ENCODE measurements around the gene SCYL3. TPM values are rescaled to one million over a fixed set of nuclear protein-coding genes. Genes with fewer than 3 reads are reported as not detected.
A peak's percentile ranks its signal among the peaks of the same experiment; 100 is the strongest.

Gene SCYL3
- total and polyA plus RNA-seq, 2 experiments from 2014 or later, result 2.2 to 6.8 TPM

DNA sequence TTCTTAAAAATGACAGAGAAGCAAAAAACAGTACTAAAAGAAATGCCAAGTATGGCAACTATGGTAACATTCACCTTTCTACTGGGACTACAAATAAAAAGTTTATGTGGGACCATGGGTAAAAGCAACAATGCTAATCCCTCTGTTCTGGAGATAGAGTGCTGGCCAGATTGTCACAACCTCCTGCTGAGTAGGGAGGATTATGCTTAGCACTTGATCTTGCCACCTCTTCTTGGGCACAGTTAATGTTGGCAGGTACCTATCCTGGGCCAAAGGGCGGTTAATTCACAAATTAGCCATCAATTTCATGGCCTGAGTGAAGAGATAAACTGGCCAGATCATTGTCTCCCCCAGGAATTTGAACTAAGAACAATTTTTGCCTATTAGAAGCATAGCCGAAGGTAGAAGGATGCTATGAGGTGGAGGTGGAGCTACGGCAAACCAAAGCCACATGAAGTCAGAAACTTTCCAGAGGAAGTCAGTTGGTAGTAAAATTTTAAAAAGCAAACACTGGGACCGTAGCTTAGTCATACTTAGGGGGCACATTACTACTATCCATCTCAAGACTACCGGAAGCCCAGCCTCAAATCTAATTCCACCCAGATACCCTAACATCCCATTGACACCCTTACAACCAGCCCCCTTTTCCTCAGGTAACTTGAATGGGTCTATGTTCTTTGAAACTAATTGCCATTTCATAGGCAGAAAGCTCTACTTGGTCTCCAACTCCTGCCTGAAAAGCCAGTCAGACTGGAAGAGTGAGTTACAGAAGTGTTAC is 2.7 kb downstream of the SCYL3 start:
- Mint-ChIP-seq H3K36me3 (ENCODE audit: low read depth) (peaks cover 7% of the 10 kb centered on the region; the same call in 2 of the 3 replicates), H3K4me3 (peak overlapping the region; percentile 41; the same call in 2 of the 3 replicates), H3K27ac (no peak overlapping the region), H3K27me3 (ENCODE audit: insufficient read depth, low read depth, poor library complexity) (peaks cover 9% of the 10 kb centered on the region), H3K9me3 (no peaks in the 10 kb centered on the region), H3K4me1 (peaks cover 35% of the 10 kb centered on the region)
- H3K4me2 ChIP-seq, result peak overlapping the region; percentile 44
- TF ChIP-seq, protein P1, sequence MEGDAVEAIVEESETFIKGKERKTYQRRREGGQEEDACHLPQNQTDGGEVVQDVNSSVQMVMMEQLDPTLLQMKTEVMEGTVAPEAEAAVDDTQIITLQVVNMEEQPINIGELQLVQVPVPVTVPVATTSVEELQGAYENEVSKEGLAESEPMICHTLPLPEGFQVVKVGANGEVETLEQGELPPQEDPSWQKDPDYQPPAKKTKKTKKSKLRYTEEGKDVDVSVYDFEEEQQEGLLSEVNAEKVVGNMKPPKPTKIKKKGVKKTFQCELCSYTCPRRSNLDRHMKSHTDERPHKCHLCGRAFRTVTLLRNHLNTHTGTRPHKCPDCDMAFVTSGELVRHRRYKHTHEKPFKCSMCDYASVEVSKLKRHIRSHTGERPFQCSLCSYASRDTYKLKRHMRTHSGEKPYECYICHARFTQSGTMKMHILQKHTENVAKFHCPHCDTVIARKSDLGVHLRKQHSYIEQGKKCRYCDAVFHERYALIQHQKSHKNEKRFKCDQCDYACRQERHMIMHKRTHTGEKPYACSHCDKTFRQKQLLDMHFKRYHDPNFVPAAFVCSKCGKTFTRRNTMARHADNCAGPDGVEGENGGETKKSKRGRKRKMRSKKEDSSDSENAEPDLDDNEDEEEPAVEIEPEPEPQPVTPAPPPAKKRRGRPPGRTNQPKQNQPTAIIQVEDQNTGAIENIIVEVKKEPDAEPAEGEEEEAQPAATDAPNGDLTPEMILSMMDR (conservative IDR thresholded peaks at IDR 0.05; ENCODE audit: low read depth in 2 of 2), result no peak
- TF ChIP-seq, protein P2, sequence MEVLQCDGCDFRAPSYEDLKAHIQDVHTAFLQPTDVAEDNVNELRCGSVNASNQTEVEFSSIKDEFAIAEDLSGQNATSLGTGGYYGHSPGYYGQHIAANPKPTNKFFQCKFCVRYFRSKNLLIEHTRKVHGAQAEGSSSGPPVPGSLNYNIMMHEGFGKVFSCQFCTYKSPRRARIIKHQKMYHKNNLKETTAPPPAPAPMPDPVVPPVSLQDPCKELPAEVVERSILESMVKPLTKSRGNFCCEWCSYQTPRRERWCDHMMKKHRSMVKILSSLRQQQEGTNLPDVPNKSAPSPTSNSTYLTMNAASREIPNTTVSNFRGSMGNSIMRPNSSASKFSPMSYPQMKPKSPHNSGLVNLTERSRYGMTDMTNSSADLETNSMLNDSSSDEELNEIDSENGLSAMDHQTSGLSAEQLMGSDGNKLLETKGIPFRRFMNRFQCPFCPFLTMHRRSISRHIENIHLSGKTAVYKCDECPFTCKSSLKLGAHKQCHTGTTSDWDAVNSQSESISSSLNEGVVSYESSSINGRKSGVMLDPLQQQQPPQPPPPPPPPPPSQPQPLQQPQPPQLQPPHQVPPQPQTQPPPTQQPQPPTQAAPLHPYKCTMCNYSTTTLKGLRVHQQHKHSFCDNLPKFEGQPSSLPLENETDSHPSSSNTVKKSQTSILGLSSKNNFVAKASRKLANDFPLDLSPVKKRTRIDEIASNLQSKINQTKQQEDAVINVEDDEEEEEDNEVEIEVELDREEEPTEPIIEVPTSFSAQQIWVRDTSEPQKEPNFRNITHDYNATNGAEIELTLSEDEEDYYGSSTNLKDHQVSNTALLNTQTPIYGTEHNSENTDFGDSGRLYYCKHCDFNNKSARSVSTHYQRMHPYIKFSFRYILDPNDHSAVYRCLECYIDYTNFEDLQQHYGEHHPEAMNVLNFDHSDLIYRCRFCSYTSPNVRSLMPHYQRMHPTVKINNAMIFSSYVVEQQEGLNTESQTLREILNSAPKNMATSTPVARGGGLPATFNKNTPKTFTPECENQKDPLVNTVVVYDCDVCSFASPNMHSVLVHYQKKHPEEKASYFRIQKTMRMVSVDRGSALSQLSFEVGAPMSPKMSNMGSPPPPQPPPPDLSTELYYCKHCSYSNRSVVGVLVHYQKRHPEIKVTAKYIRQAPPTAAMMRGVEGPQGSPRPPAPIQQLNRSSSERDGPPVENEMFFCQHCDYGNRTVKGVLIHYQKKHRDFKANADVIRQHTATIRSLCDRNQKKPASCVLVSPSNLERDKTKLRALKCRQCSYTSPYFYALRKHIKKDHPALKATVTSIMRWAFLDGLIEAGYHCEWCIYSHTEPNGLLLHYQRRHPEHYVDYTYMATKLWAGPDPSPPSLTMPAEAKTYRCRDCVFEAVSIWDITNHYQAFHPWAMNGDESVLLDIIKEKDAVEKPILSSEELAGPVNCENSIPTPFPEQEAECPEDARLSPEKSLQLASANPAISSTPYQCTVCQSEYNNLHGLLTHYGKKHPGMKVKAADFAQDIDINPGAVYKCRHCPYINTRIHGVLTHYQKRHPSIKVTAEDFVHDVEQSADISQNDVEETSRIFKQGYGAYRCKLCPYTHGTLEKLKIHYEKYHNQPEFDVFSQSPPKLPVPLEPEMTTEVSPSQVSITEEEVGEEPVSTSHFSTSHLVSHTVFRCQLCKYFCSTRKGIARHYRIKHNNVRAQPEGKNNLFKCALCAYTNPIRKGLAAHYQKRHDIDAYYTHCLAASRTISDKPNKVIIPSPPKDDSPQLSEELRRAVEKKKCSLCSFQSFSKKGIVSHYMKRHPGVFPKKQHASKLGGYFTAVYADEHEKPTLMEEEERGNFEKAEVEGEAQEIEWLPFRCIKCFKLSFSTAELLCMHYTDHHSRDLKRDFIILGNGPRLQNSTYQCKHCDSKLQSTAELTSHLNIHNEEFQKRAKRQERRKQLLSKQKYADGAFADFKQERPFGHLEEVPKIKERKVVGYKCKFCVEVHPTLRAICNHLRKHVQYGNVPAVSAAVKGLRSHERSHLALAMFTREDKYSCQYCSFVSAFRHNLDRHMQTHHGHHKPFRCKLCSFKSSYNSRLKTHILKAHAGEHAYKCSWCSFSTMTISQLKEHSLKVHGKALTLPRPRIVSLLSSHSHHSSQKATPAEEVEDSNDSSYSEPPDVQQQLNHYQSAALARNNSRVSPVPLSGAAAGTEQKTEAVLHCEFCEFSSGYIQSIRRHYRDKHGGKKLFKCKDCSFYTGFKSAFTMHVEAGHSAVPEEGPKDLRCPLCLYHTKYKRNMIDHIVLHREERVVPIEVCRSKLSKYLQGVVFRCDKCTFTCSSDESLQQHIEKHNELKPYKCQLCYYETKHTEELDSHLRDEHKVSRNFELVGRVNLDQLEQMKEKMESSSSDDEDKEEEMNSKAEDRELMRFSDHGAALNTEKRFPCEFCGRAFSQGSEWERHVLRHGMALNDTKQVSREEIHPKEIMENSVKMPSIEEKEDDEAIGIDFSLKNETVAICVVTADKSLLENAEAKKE (CRISPR knock-in tag; IDR thresholded peaks at IDR 0.05), result no peak
- no peak for TF ChIP-seq ZNF331 (CRISPR knock-in tag; IDR thresholded peaks at IDR 0.05; ENCODE audit: low read depth)
- no peak for TF ChIP-seq EZH2phosphoT487 (IDR thresholded peaks at IDR 0.05; ENCODE audit: unreplicated experiment)
- no peak for TF ChIP-seq EZH2 (IDR thresholded peaks at IDR 0.05; ENCODE audit: low read depth, unreplicated experiment)
- no peak for TF ChIP-seq POLR2AphosphoS5 (IDR thresholded peaks at IDR 0.05; ENCODE audit: low read depth)
- TF ChIP-seq NANOG (IDR thresholded peaks at IDR 0.05; ENCODE audit: borderline replicate concordance), result no peak
- TF ChIP-seq ZNF114 (CRISPR knock-in tag; IDR thresholded peaks at IDR 0.05), result no peak
- TF ChIP-seq STAT1 (IDR thresholded peaks at IDR 0.05; ENCODE audit: unreplicated experiment), result no peak
- TF ChIP-seq REST (IDR thresholded peaks at IDR 0.05; ENCODE audit: unreplicated experiment), result no peak
- peaks cover 38% of the 10 kb centered on the region for H3K79me2 ChIP-seq (replicated peaks; ENCODE audit: insufficient read depth)
- 0 out of 2 replicates have a peak, but pooled peaks cover 3% of the 10 kb centered on the region for H4K20me1 ChIP-seq (replicated peaks; ENCODE audit: insufficient read depth)
- no peak overlapping the region for H3K27ac ChIP-seq (ENCODE audit: low read depth)
- ATAC-seq (no peak), DNase-seq (ENCODE audit: low spot score) (peak; percentile 16)
- no peaks in the 10 kb centered on the region for H3K36me3 ChIP-seq (ENCODE audit: insufficient read depth)
- no peak overlapping the region for H2AFZ ChIP-seq
- no peaks in the 10 kb centered on the region for H3F3A ChIP-seq (replicated peaks; ENCODE audit: low read depth)
- H3K9me2 ChIP-seq (ENCODE audit: insufficient read depth), result no peaks in the 10 kb centered on the region
- peaks cover 18% of the 10 kb centered on the region for H3K4me1 ChIP-seq (ENCODE audit: insufficient read depth)
- H3K4me3 ChIP-seq, result no peak overlapping the region
- no peaks in the 10 kb centered on the region for H3K27me3 ChIP-seq (ENCODE audit: insufficient read depth)
